ENCODE measurements around the gene PTPN11. TPM values are rescaled to one million over a fixed set of nuclear protein-coding genes. Genes with fewer than 3 reads are reported as not detected.

Gene PTPN11
- total RNA-seq, 1 donor = 98.8 TPM

GRCh38 chr12:112422531-112422930, 3.8 kb downstream of the PTPN11 start:
- no peak for TF ChIP-seq CTCF (IDR thresholded peaks at IDR 0.05; ENCODE audit: extremely low read depth, low read depth, low read length)
- Histone ChIP-seq H3K4me1 (ENCODE audit: insufficient read depth, low read length) (peaks cover 26% of the 10 kb centered on the region), H3K36me3 (ENCODE audit: insufficient read depth, low read length) (peaks cover 6% of the 10 kb centered on the region), H3K27ac (ENCODE audit: low read depth, low read length) (peak overlapping the region; percentile 12), H2AFZ (ENCODE audit: low read length) (no peak overlapping the region), H3K4me2 (ENCODE audit: insufficient read depth, low read length) (peak overlapping the region; percentile 18), H3K79me2 (ENCODE audit: insufficient read depth, low read length) (peaks cover 85% of the 10 kb centered on the region), H3K4me3 (ENCODE audit: insufficient read depth, low read length) (no peak overlapping the region), H3K27me3 (ENCODE audit: insufficient read depth, low read length) (no peaks in the 10 kb centered on the region), H3K9me3 (ENCODE audit: low read depth, low read length) (no peaks in the 10 kb centered on the region), H4K20me1 (ENCODE audit: insufficient read depth, low read length) (peaks cover 50% of the 10 kb centered on the region)
- DNase-seq (ENCODE audit: insufficient read length, low spot score, missing footprints) = peak; percentile 10

GRCh38 chr12:112424126-112424525, 5.4 kb downstream of the PTPN11 start:
- Histone ChIP-seq H4K20me1 (ENCODE audit: insufficient read depth, low read length) (peaks cover 60% of the 10 kb centered on the region), H3K4me1 (ENCODE audit: insufficient read depth, low read length) (peaks cover 26% of the 10 kb centered on the region)
- TF ChIP-seq CTCF (IDR thresholded peaks at IDR 0.05; ENCODE audit: extremely low read depth, low read depth, low read length) = no peak

GRCh38 chr12:112425582-112426382, 7.0 kb downstream of the PTPN11 start:
- no peak overlapping the region for H2AFZ ChIP-seq (ENCODE audit: low read length)
- peaks cover 12% of the 10 kb centered on the region for H3K4me1 ChIP-seq (ENCODE audit: insufficient read depth, low read length)
- no peak for TF ChIP-seq CTCF (IDR thresholded peaks at IDR 0.05; ENCODE audit: extremely low read depth, low read depth, low read length)
- no peak overlapping the region for H3K4me2 ChIP-seq (ENCODE audit: insufficient read depth, low read length)
- H3K27ac ChIP-seq (ENCODE audit: low read depth, low read length) = no peak overlapping the region
- H3K4me3 ChIP-seq (ENCODE audit: insufficient read depth, low read length) = no peak overlapping the region
- peaks cover 51% of the 10 kb centered on the region for H4K20me1 ChIP-seq (ENCODE audit: insufficient read depth, low read length)
- DNase-seq (ENCODE audit: insufficient read length, low spot score, missing footprints) = no peak
- peaks cover 93% of the 10 kb centered on the region for H3K79me2 ChIP-seq (ENCODE audit: insufficient read depth, low read length)
- peaks cover 7% of the 10 kb centered on the region for H3K36me3 ChIP-seq (ENCODE audit: insufficient read depth, low read length)
- no peaks in the 10 kb centered on the region for H3K27me3 ChIP-seq (ENCODE audit: insufficient read depth, low read length)
- H3K9me3 ChIP-seq (ENCODE audit: low read depth, low read length) = no peaks in the 10 kb centered on the region

More at GRCh38 chr12:112424126-112424525, 5.4 kb downstream of the PTPN11 start:
- Histone ChIP-seq H3K27ac (ENCODE audit: low read depth, low read length) (no peak overlapping the region), H2AFZ (ENCODE audit: low read length) (no peak overlapping the region), H3K4me3 (ENCODE audit: insufficient read depth, low read length) (no peak overlapping the region), H3K4me2 (ENCODE audit: insufficient read depth, low read length) (no peak overlapping the region), H3K36me3 (ENCODE audit: insufficient read depth, low read length) (peaks cover 11% of the 10 kb centered on the region), H3K27me3 (ENCODE audit: insufficient read depth, low read length) (no peaks in the 10 kb centered on the region), H3K79me2 (ENCODE audit: insufficient read depth, low read length) (peaks cover 95% of the 10 kb centered on the region), H3K9me3 (ENCODE audit: low read depth, low read length) (no peaks in the 10 kb centered on the region)
- DNase-seq (ENCODE audit: insufficient read length, low spot score, missing footprints) = no peak

- H3K9me3 ChIP-seq (ENCODE audit: low read depth, low read length) = no peaks in the 10 kb centered on the region
- TF ChIP-seq CTCF (IDR thresholded peaks at IDR 0.05; ENCODE audit: extremely low read depth, low read depth, low read length) = no peak
- no peak overlapping the region for H3K27ac ChIP-seq (ENCODE audit: low read depth, low read length)
- H2AFZ ChIP-seq (ENCODE audit: low read length) = no peak overlapping the region
- H3K27me3 ChIP-seq (ENCODE audit: insufficient read depth, low read length) = no peaks in the 10 kb centered on the region
- peaks cover 47% of the 10 kb centered on the region for H4K20me1 ChIP-seq (ENCODE audit: insufficient read depth, low read length)
- peaks cover 3% of the 10 kb centered on the region for H3K4me1 ChIP-seq (ENCODE audit: insufficient read depth, low read length)
- H3K4me2 ChIP-seq (ENCODE audit: insufficient read depth, low read length) = no peak overlapping the region
- H3K4me3 ChIP-seq (ENCODE audit: insufficient read depth, low read length) = no peak overlapping the region
- H3K79me2 ChIP-seq (ENCODE audit: insufficient read depth, low read length) = peaks cover 93% of the 10 kb centered on the region
- DNase-seq (ENCODE audit: insufficient read length, low spot score, missing footprints) = no peak
- peaks cover 4% of the 10 kb centered on the region for H3K36me3 ChIP-seq (ENCODE audit: insufficient read depth, low read length)
These were observed 9.0 kb downstream of the PTPN11 start for GRCh38 chr12:112427760-112428159.
